ENCODE results near the gene STOML3.

Gene STOML3

DNA sequence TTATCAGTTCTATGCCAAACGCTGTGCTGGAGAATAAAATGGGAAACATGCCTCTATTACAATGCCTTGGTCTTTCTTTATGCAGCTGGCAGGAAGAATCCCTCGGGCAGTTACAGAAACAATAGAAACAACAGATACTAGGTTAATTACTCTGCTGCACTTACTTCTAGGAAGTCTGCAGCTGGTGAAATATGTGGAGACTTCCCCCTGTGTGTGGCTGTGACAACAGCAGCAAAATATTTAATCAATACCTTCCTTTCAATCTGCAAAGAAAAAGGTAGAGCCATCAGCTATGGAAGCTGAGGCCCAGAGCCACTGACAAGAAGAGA lies 9.9 kb downstream of the STOML3 start:
- DNase-seq = no peak

GRCh38 chr13:38979891-38980749 lies 10.5 kb downstream of the STOML3 start:
- peak in 3 of 14 donors; percentile 1 to 10 (median 6) for DNase-seq

GRCh38 chr13:38970380-38971051 lies 20.1 kb downstream of the STOML3 start:
- no peak for DNase-seq

GRCh38 chr13:38969187-38969586 lies 21.4 kb downstream of the STOML3 start:
- no peak for DNase-seq

- no peak for DNase-seq
Observed at GRCh38 chr13:38967446-38967845, 23.2 kb downstream of the STOML3 start.

- no peak for DNase-seq
Observed at GRCh38 chr13:38965281-38965680, 25.4 kb downstream of the STOML3 start.

DNA sequence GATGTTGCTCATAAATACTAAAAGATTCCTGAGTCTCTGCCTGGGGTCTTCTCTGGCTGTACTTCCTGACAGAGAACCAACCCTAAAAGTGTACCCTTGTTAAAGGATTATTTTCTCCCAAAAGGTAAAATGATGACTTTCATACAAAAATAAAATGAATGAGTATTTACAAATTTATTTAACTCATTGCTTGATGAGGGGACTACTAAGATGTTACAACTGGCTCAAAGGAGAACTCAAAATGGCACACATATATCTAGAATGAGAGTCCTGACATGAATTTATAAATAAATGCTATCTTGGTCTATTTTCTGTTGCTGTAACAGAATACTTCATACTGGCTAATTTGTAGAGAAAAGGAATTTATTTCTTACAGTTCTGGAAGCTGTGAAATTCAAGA lies 30.5 kb downstream of the STOML3 start:
- DNase-seq = no peak

DNA sequence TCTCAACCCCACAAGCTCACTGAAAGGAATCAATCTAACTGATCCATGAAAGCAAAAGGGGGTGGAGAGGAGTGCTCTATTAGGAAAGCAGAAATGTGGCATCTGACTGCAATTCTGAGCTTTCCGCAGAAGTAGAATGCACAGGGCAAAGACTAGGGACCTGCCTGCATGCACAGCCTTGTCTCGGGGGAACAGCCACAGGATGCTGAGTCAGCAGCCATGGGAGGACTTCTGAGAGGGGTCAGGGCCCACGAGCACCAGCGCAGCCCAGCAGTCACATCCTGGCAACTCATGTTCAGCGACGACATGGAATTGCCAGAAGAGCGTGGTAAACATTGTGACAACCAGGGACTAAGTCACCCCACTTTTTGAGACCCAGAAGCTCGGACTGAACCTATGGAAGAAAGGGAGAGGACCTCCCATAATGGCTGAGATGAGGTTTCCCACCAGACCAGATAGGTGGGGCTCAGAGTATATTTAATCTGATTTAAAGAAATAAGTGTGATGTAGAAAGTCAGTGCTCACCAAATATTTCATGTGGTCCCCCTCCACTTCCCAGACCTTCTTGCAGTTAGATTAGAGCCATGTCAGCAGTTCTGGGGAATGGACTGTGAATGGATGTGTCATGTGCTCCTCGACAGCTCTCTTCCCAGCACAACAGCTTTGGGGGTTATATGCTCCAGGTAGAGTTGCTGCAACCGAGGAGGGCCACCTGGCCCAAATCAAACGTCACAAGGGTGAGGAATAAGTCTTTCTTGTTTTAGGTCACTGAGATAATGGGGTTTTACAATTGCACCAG lies 32.6 kb downstream of the STOML3 start:
- no peak for DNase-seq

- no peak for DNase-seq
Observed at GRCh38 chr13:38954844-38955243, 35.8 kb downstream of the STOML3 start.

DNA sequence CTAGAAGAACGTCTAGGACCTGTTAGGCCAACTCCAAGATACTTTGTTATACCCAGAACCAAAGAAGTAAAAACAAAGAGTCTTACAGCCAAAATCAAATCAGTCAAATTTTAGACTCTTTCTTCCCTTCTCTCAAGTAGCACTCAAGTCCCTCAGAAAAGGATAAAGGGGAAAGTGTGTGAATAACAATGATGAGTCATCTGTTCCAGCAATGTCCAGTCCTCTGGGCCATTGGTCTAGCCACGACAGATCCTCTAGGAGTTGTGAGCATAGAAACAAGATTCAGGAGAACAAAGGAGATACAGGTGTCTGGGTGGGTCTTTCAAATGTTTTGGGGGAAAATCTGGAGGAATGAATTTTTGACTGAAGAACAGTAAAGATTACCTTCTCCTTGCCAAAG lies 36.3 kb downstream of the STOML3 start:
- DNase-seq = no peak

DNA sequence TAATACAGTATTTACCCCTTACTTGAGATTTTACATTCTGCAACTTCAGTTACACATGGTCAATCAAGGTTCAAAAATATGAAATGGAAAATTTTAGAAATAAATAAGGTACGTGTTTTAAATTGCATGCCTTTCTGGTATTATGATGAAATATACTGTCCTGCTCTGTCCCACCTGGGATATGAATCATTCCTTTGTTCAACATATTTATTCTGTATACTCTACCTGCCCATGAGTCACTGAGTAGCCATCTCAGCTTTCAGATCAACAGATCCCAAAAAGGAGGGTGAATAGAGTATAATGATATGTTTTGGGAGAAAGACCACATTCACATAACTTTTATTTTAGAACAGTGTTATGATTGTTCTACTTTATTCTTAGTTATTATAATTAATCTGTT lies 37.8 kb downstream of the STOML3 start:
- DNase-seq = no peak

DNA sequence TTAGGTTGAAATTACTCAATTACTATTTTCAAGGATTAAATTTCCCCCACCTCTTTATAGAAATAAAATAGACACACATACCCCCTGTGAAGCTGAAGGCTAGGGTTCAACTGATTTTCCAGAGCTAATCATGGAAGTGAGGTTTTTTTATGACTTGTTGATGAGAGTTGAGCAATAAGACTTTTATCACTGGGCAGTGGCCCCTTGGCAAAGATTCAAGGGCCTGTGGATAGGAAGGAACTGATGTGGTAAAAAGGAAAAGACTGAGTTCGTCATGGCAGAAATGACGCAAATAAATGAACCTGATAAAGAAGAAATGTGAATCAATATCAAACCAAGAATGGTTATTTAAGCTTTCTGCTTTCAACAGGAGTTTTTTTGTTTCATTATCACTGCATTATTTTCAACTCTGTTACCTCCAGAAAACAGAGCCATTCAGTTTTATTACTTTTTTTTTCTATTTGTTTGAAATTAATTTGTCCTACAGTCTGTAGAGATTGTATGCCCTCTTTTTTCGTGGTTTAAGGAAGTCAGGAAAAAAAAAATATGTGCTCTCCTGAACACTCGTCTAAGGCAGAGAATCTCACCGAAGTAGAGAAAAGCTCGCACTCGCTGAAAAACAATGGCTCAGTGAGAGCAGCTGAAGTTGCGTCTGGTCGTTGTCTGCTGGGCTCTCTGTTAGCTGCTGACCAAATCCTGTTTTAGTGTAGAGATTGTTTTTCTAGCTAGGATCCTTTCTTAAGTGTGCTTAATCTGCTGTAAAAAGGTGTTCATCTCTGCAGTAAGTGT lies 38.9 kb downstream of the STOML3 start:
- DNase-seq = no peak

DNA sequence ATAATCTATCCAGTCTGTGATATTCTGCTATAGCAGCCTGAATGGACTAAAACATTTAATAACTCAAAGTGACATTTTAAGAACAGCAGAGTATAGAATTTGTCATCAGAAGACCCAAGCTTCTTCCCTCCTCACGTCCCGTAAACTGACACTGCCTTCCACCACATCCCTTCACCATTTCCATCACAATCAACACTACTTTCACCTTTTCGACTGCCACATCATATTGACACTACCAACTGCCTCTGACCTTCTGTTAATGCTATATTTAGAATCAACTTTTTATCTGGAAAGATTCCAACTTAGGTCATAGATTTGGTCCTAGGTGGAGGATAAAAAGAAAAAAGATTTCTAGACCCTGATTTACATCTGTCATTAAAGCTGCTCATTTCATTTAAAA lies 39.6 kb downstream of the STOML3 start:
- DNase-seq = no peak

- no peak for DNase-seq
Observed at GRCh38 chr13:38947054-38947453, 43.6 kb downstream of the STOML3 start.

DNA sequence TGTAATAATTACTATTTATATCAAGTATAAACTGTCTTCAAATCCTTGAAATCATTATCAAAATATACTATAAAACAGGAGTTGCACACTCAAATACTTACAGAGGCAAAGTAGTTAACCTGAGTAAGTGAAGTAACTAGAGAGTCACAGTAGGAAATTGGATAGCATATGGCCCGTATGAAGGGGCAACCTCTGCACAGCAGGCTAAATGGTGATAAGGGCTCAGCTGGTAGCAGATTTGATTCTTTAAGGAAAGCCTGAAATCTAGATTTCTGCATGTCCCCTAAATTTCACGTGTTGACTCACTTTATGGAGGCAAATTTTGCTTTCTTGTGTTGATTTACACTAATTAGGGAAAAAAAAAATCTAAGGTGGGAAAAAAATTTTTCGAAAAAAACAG lies 46.4 kb downstream of the STOML3 start:
- DNase-seq = no peak

DNA sequence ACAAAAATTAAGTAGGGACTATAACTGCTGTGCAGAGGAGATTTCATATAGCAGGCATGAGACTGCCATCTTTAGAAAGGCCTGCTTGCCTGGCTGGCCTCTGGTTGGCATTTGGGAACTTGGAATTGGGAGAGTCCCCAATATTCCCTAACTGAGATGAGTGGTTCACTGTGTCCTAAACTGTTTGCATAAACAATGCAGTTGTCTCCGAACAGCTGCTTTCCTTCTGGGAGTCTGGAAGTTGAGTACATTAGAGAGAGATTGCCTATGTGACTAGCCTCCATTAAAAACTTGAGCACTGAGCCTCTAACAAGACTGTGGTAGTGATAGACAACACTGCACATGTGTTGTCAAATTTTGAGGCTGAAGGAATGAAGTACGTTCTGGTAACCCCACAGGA lies 47.4 kb downstream of the STOML3 start:
- DNase-seq = no peak

GRCh38 chr13:38941353-38941945 lies 49.2 kb downstream of the STOML3 start:
- no peak for DNase-seq

- DNase-seq = no peak
Observed at GRCh38 chr13:38933786-38934185, 56.8 kb downstream of the STOML3 start.

DNA sequence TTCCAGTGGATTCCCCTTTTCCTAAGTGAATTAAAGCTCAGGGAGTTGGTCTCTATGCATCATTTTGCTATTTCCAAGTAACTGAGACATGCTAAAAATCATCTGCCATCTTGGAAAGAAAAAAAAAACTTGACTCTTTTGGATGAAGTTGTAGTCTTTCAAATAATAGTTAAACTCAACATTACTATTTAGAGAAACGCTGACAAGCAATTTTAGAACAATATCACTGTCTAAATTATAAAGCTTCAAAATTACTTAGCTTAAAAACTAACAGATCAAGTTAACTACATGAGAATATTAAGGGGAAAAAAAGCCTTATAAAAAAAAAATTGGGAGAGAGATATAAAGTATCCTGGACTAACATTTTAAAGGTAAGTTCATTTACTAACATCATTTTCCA lies 68.5 kb downstream of the STOML3 start:
- no peak for DNase-seq

DNA sequence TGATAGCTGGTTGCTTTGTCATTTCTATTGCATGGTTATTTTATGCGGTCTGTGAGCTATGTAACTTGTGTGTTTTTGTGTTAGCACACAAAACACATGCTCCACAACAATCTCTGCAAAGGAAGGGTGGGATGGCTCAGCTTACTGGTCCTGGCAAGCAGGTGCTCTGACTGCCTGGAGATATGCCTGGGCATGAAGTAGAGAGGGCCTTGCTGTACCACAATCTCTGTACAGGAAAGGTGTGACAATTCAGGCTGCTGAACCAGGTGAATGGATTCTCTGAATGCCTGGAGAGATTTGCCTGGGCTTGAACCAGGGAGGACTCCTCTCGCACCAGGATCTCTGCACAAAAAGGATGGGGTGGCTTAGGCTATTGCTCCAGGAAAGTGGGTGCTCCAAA lies 69.5 kb downstream of the STOML3 start:
- DNase-seq = no peak

Data from C1 segment of cervical spinal cord (tissue), 14 donors.